H1 (cell line): Measurements from ENCODE around the gene MOB2. TPM values are rescaled to one million over a fixed set of nuclear protein-coding genes. Genes with fewer than 3 reads are reported as not detected.

ENCODE experiments used
- polyA plus RNA-seq, 7 experiments: library from polyadenylated mRNA; depleted of rRNA in 3 of 7; stranded (reverse) in 5 of 7; unstranded in 2 of 7; fragments of >200 nt in 5 of 7; fragments of 200-250 nt in 2 of 7; gene quantifications; 1 replicate in 5 of 7; 2 replicates in 1 of 7; 4 replicates in 1 of 7; pipeline versions ENCODE4 v1.2.1 to v1.2.3, GENCODE V29; 2011 to 2013; ENCODE audit warnings: missing spikeins in 2 of 7, mixed read lengths in 2 of 7
- total RNA-seq: library from RNA; stranded (reverse); fragmentation: NEBNext Ultra II Directional; extraction: Animal tissue kit (Norgen Biotek cat#: 25700); gene quantifications from 2 replicates; pipeline ENCODE4 v1.2.1, GENCODE V29; 2021
- TF ChIP-seq, protein P1 (sequence below): fragments of 300-600 bp; sonication (generic); IDR thresholded peaks from 2 replicates; pipeline ENCODE4 v1.7.1; 2012; ENCODE audit warnings: low read length, moderate library complexity, mild to moderate bottlenecking, inconsistent platforms; ENCODE audit not compliant: insufficient replicate concordance

The MOB2 gene
- total and polyA plus RNA-seq, 2 of the 8 experiments (the other 6 are each of a cell fraction or from before 2014, with no cell fraction given), result 18.6 to 28.2 TPM

DNA sequence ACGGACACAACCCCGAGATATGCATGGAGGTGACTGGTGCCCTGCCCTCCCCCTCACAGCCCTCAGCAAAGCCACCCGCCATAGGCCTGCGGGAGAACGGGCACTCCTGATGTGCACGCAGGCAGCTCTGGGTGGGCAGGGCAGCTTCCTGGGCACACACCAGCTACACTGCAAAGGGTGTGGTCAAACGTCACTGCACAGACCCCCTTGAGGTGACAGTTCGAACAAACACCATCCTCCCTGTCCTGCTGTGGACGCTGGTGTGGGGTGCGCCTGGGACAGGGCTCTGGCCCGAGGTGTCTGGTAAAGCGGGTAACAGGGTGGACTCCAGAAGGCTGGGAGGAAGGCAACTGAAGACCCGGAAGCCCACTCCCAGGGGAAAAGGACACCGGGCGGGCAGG lies 21.9 kb upstream of the MOB2 start (continued):
- TF ChIP-seq, protein P1, sequence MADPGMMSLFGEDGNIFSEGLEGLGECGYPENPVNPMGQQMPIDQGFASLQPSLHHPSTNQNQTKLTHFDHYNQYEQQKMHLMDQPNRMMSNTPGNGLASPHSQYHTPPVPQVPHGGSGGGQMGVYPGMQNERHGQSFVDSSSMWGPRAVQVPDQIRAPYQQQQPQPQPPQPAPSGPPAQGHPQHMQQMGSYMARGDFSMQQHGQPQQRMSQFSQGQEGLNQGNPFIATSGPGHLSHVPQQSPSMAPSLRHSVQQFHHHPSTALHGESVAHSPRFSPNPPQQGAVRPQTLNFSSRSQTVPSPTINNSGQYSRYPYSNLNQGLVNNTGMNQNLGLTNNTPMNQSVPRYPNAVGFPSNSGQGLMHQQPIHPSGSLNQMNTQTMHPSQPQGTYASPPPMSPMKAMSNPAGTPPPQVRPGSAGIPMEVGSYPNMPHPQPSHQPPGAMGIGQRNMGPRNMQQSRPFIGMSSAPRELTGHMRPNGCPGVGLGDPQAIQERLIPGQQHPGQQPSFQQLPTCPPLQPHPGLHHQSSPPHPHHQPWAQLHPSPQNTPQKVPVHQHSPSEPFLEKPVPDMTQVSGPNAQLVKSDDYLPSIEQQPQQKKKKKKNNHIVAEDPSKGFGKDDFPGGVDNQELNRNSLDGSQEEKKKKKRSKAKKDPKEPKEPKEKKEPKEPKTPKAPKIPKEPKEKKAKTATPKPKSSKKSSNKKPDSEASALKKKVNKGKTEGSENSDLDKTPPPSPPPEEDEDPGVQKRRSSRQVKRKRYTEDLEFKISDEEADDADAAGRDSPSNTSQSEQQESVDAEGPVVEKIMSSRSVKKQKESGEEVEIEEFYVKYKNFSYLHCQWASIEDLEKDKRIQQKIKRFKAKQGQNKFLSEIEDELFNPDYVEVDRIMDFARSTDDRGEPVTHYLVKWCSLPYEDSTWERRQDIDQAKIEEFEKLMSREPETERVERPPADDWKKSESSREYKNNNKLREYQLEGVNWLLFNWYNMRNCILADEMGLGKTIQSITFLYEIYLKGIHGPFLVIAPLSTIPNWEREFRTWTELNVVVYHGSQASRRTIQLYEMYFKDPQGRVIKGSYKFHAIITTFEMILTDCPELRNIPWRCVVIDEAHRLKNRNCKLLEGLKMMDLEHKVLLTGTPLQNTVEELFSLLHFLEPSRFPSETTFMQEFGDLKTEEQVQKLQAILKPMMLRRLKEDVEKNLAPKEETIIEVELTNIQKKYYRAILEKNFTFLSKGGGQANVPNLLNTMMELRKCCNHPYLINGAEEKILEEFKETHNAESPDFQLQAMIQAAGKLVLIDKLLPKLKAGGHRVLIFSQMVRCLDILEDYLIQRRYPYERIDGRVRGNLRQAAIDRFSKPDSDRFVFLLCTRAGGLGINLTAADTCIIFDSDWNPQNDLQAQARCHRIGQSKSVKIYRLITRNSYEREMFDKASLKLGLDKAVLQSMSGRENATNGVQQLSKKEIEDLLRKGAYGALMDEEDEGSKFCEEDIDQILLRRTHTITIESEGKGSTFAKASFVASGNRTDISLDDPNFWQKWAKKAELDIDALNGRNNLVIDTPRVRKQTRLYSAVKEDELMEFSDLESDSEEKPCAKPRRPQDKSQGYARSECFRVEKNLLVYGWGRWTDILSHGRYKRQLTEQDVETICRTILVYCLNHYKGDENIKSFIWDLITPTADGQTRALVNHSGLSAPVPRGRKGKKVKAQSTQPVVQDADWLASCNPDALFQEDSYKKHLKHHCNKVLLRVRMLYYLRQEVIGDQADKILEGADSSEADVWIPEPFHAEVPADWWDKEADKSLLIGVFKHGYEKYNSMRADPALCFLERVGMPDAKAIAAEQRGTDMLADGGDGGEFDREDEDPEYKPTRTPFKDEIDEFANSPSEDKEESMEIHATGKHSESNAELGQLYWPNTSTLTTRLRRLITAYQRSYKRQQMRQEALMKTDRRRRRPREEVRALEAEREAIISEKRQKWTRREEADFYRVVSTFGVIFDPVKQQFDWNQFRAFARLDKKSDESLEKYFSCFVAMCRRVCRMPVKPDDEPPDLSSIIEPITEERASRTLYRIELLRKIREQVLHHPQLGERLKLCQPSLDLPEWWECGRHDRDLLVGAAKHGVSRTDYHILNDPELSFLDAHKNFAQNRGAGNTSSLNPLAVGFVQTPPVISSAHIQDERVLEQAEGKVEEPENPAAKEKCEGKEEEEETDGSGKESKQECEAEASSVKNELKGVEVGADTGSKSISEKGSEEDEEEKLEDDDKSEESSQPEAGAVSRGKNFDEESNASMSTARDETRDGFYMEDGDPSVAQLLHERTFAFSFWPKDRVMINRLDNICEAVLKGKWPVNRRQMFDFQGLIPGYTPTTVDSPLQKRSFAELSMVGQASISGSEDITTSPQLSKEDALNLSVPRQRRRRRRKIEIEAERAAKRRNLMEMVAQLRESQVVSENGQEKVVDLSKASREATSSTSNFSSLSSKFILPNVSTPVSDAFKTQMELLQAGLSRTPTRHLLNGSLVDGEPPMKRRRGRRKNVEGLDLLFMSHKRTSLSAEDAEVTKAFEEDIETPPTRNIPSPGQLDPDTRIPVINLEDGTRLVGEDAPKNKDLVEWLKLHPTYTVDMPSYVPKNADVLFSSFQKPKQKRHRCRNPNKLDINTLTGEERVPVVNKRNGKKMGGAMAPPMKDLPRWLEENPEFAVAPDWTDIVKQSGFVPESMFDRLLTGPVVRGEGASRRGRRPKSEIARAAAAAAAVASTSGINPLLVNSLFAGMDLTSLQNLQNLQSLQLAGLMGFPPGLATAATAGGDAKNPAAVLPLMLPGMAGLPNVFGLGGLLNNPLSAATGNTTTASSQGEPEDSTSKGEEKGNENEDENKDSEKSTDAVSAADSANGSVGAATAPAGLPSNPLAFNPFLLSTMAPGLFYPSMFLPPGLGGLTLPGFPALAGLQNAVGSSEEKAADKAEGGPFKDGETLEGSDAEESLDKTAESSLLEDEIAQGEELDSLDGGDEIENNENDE, result no peak
